ENCODE measurements around the gene NRXN3.

DNA sequence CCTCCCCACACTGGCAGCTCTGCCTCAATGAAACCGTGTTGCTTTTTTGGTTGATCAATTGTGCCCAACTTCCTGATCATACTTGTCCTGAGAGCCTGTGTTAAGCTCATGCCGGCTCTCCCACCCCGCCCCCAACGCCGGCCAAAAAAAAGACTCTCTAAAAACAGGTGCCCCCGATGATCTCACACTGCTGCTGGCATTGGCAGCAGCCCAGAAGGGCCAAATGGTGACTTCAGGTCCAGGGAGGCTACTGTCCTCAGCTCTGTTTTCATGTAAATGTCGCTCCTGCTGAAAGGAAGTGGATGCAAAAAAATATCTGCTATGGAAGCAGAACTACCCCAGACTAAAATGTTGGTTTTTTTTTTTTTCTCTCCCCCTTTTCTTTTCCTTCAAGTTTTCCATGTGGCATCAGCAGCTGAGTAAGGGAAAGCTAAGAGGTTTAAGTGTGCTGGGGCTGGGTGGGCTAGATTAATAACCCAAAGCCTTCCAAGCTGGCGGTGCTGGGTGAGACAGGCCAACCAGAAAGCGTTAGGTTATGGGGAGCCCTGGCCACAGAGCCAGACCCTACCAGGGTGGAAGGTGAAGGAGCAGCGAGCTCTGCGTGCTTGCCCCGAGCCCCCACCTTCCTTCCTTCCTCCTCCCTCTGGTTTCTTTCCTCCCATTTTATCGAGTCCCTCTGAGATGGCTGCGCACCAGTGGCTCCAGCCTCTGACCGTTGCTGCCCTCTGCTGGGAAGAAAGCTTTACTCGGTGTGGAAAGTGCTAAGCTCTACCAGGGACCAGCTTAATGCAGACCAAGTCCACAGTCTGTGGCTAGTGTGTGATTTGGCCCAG, 396.1 kb downstream of the NRXN3 start:
- TF ChIP-seq, protein P1, sequence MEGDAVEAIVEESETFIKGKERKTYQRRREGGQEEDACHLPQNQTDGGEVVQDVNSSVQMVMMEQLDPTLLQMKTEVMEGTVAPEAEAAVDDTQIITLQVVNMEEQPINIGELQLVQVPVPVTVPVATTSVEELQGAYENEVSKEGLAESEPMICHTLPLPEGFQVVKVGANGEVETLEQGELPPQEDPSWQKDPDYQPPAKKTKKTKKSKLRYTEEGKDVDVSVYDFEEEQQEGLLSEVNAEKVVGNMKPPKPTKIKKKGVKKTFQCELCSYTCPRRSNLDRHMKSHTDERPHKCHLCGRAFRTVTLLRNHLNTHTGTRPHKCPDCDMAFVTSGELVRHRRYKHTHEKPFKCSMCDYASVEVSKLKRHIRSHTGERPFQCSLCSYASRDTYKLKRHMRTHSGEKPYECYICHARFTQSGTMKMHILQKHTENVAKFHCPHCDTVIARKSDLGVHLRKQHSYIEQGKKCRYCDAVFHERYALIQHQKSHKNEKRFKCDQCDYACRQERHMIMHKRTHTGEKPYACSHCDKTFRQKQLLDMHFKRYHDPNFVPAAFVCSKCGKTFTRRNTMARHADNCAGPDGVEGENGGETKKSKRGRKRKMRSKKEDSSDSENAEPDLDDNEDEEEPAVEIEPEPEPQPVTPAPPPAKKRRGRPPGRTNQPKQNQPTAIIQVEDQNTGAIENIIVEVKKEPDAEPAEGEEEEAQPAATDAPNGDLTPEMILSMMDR (IDR thresholded peaks at IDR 0.05; ENCODE audit: poor library complexity) = peak; percentile 88
- TF ChIP-seq EZH2 (IDR thresholded peaks at IDR 0.05; ENCODE audit: borderline replicate concordance) (no peak), EZH2phosphoT487 (IDR thresholded peaks at IDR 0.05; ENCODE audit: low read depth, severe bottlenecking, unreplicated experiment) (no peak)
